HG03378 (cell line): Measurements from ENCODE around the gene SYNGR3.
"Not testable (repeated sequence)": the region's sequence is repeated elsewhere in the genome, so short reads cannot be mapped to it uniquely, and the experiment has no call there.

Experiments used
- ATAC-seq: cut with Tn5 transposase; IDR thresholded peaks from one replicate; pipeline ENCODE4 v1.9.1; 2021; ENCODE audit warnings: mild to moderate bottlenecking, moderate library complexity; ENCODE audit not compliant: unreplicated experiment

SYNGR3 gene, protein sequence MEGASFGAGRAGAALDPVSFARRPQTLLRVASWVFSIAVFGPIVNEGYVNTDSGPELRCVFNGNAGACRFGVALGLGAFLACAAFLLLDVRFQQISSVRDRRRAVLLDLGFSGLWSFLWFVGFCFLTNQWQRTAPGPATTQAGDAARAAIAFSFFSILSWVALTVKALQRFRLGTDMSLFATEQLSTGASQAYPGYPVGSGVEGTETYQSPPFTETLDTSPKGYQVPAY

GRCh38 chr16:1989209-1990100 lies at the start of gene SYNGR3:
Gene SYNGR3 (plus strand): TSS chr16:1989970. CDS start chr16:1990103, 133 bp downstream.
- ATAC-seq, result no peak

DNA sequence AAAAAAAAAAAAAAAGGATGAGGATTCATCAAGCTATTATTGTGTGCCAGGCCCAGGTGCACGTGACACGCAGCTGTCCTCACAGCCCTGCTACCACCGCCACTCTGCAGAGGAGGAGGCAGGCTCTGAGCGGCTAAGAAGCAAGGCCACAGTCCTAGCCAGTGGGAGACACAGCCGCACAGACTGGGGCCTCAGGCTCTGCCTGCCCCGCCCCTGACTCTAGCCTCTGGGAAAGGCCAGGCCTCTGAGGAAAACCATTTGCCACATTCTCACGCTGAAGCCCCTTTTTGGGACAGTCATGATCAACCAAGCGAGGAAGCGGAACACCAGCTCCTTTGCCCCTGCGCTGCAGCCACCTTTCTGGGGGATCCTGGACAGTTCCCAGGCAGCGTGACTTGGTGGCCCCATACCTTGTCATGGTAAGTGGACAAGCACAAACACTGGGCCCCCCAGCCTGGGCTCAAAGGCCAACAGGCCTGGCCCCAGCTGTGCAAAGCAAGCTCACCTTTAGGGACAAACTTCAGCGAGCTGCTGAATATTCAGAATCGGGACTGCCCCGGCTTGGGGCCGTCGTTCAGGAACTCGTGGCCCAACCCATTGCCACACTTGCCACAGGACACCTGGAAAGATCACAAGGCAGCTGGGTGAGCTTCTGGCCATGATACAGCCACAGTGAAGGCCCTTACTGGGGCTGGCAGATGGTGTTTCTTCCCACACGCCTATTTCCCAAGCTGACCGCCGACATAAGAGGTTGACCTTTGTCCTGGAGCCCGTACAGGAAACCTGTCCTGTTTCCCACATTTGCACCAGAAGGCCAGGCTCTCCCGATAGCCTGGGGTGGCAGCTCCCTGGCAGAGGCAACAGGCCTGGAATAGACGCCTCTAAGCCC lies 49.3 kb upstream of the SYNGR3 start:
- no peak for ATAC-seq

DNA sequence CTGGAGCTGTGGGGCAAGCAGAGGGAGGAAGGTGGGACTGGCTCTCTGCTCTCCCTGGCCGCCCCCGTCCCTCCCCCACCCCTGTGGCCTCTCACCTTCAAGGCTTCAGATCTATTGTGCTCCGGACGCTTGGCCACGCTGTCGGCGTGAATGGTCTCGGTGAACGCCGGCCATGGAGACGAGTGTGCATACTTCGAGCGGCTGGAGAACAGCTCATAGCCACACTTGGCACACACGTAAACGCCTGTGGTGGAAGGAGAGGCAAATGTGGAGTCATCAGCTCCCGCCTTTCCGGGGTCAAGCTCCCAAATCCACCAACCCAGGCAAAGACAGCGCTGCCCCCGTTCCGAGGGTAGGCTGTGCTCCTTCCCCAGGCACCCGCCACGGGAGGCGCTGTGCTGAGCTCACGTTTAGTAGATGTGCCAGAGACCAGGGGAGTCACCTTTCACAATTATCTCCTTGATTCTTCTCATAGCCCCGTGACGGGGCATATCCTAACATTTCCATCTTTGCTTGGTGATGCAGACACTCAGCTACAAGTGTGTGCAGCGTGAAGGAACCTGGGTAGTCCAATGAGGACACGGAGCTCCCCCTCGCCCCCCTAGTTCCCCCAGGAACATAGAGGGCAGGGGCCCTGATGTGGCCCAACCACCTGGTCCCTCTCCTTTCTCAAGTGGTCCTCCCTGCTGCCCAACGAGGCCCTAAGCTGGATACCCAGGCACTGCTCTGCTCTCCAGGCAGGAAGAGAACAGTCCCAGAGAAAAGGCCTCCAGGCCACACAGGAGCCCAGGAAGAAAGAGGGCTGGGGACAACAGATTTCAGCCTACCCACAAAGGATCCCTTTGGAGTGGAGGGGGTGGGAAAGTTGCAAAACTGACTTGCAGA lies 48.4 kb upstream of the SYNGR3 start:
- ATAC-seq, result no peak

DNA sequence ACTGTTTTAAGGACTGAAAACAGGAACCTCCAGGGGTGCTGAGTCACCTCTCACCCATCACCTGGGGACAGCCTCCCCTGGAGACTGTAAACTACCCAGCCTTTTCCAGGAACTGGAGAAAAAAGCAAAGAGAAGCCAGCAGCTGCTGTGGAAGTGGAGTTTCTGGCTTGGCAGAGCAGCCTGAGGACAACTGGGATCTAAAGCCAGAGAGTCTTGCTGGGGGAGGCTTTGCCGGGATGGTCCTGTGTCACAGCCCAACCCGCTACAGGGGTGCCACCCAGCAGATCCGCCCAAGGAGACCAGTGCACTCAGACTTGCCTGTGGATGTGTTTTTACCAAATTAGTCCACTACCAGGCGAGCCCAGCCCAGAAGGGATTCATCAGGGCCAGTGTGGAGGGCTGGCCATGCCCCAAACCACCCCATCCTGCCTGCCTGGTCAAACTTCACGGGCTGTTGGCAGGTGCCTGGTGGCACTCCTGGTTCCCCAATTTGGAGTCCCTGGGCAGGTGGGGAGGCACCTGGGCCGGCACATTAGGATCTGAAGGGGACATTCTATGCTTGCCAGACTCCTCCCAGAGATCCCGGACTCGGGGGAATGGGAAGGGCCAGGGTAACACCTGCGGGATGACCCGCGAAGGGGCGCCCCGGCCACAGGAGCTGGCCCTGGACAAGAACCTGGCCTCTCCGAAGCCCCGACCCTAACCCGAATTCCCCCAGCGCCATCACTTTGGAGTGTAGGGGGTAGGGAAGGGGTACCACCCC lies 47.5 kb upstream of the SYNGR3 start:
- ATAC-seq, result no peak

GRCh38 chr16:1942810-1943726 lies 46.7 kb upstream of the SYNGR3 start, which contains the start of gene MSRB1:
Gene MSRB1 (minus strand): TSS chr16:1943199. CDS start chr16:1943156, 43 bp downstream.
- peak; percentile 79 for ATAC-seq

GRCh38 chr16:1944612-1945199 lies 45.1 kb upstream of the SYNGR3 start:
- ATAC-seq, result no peak

- no peak for ATAC-seq
Measured at GRCh38 chr16:1945559-1946391, 44.0 kb upstream of the SYNGR3 start.

DNA sequence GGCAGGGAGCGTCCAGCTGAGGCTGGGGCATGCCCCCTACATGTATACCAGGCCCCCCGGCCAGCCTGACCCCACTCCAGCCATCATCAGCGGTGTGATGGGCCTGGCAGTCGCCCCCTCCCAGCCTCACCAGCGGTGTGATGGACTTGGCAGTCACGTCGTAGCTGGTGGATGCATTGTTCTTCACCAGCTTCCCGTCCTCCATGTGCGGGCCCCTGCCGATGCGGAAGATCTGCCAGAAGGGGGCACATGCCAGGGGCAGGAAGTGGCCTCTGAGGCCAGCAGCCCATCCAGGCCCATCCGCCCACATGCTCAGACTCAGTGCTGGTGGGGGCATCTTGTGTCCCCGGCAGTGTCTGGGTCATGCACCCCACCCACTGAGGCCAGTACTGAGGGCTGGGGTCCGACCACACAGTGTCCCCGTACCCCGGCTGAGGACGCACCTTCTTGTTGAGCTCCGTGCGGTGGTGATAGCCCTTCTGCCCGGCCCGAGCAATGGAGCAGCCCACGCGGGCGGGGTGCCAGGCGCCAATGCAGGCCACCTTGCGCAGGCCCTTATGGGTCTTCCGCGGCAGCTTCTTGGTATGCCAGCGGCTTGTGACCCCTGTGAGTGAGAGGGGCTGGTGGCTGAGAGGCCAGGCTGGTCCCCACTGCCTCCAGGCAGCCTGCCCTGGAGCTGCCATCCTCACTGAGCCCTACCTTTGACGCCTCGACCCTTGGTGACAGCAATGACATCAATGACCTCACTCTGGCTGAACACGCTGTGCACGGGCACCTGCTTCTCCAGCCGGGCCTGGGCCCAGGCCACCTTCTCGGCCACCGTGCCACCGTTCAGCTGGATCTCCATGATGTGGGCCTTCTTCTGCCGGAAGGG lies 43.0 kb upstream of the SYNGR3 start:
- ATAC-seq, result no peak

- ATAC-seq, result no peak
Measured at GRCh38 chr16:1947369-1947670, 42.5 kb upstream of the SYNGR3 start.

- ATAC-seq, result no peak
Measured at GRCh38 chr16:1949507-1949906, 40.3 kb upstream of the SYNGR3 start.

GRCh38 chr16:1950047-1950446 lies 39.7 kb upstream of the SYNGR3 start:
- no peak for ATAC-seq

DNA sequence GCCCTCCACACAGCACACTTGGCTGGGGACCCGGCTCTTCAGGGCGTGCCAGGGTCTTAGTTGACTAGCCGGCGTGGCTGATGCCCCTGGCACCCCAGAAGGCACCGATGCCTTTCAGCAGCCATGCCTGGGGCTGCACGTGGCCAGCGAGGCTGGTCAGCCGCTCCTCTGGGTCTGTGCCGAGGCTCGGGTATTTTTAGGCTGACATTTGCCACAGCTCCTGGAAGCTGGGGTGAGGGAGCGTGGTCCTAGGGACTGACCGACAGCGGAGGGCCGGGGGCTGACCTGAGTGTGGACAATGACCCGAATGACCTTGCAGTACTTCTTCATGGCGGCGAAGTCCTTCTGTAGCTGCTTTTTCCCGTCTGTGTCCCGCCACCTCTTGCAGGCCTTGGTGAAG lies 39.2 kb upstream of the SYNGR3 start:
- ATAC-seq, result no peak

- ATAC-seq, result no peak
Measured at GRCh38 chr16:1953734-1954133, 36.0 kb upstream of the SYNGR3 start.

- not testable (repeated sequence) for ATAC-seq
Measured at GRCh38 chr16:1957434-1958142, 32.2 kb upstream of the SYNGR3 start.

GRCh38 chr16:1958143-1958491 lies 31.7 kb upstream of the SYNGR3 start:
- ATAC-seq, result not testable (repeated sequence)
